Measurements from ENCODE around the gene PRDM15.

The PRDM15 gene

DNA sequence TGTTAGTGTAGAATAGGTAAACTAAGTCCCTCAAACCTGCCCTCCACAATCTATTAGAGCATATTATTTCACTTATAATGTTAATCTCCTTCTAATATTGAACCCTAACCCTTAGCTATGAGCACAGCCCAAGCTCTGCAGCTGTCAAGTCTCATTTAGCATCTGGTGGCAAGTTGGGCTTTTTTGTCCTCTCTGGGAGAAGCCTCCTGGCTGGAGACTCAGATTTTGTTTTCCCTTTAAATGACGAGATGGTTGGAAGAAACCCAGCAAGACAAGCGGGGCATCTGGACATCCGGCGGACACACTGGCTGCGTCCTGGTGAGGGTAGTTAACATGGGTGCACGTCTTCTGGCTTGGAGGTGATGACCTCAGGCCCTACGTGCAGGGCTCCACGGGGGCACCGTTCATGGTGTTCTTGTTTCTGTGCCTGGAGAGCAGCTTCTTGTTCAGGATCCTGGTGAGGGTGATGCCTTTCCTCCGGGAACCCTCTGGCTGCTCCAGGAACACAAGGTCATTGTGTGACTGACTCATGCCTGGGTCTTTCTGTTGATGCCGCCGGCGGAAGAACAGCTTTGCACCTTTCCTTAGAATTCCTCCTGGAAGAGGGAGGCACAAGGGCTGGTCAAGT is 9.7 kb upstream of the PRDM15 start:
- Histone ChIP-seq H3K27me3 (no peaks in the 10 kb centered on the region), H4K20me1 (0 out of 22 replicates have a peak, but pooled peaks cover 0 to 5% (median 0%) of the 10 kb centered on the region in 11 experiments), H3K27ac (no peak overlapping the region), H3K4me1 (peaks cover 0 to 62% (median 53%) of the 10 kb centered on the region in 10 experiments; a peak in 16 of 20 replicates), H3K9me3 (replicated peaks in 1 of 11) (no peaks in the 10 kb centered on the region), H3K36me3 (peaks cover 0 to 12% (median 7%) of the 10 kb centered on the region in 11 experiments; a peak in 6 of 22 replicates), H3K4me2 (no peak overlapping the region), H3K9ac (no peak overlapping the region), H3K4me3 (no peak overlapping the region)
- no peak for TF ChIP-seq Cebpa-rat (IDR thresholded peaks at IDR 0.05)

GRCh38 chr21:41887667-41888066 is 8.5 kb upstream of the PRDM15 start:
- no peak overlapping the region for H3K9ac ChIP-seq
- H3K36me3 ChIP-seq: peaks cover 0 to 12% (median 7%) of the 10 kb centered on the region in 11 experiments; a peak in 6 of 22 replicates
- no peaks in the 10 kb centered on the region for H3K9me3 ChIP-seq (replicated peaks in 1 of 11)
- no peak overlapping the region for H3K4me2 ChIP-seq
- no peak overlapping the region for H3K4me3 ChIP-seq
- peaks cover 0 to 56% (median 44%) of the 10 kb centered on the region in 10 experiments; a peak in 16 of 20 replicates for H3K4me1 ChIP-seq
- no peaks in the 10 kb centered on the region for H3K27me3 ChIP-seq
- H3K27ac ChIP-seq: no peak overlapping the region
- 0 out of 22 replicates have a peak, but pooled peaks cover 0 to 5% (median 0%) of the 10 kb centered on the region in 11 experiments for H4K20me1 ChIP-seq
- TF ChIP-seq Cebpa-rat (IDR thresholded peaks at IDR 0.05): no peak

DNA sequence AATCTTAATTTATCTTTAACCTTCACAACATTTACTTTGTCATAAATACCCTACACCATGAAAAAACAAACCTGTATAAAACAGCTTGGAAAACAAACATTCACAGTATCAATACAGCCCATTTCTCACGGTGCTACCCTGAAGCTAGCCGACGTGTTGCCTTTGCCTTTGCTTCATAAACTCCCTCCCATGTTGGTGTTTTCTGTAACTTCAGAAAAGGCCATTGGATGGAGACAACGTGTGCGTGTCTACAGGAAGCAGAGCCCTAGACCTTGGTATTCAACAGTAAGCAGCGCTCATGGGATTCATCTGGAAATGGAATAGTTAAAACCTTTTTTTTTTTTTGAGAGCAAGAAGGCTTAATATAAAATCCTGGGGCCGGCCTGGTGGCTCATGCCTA is 7.2 kb upstream of the PRDM15 start:
- no peak overlapping the region for H3K9ac ChIP-seq
- H3K27me3 ChIP-seq: no peaks in the 10 kb centered on the region
- H4K20me1 ChIP-seq: 0 out of 22 replicates have a peak, but pooled peaks cover 0 to 4% (median 0%) of the 10 kb centered on the region in 11 experiments
- peaks cover 0 to 12% (median 7%) of the 10 kb centered on the region in 11 experiments; a peak in 6 of 22 replicates for H3K36me3 ChIP-seq
- peaks cover 0 to 43% (median 33%) of the 10 kb centered on the region in 10 experiments; a peak in 16 of 20 replicates for H3K4me1 ChIP-seq
- no peak for TF ChIP-seq Cebpa-rat (IDR thresholded peaks at IDR 0.05)
- no peaks in the 10 kb centered on the region for H3K9me3 ChIP-seq (replicated peaks in 1 of 11)
- H3K4me3 ChIP-seq: no peak overlapping the region
- H3K4me2 ChIP-seq: peak overlapping the region in 7 of 11 experiments; percentile 63 to 87 (median 77); a peak in 10 of 22 replicates
- H3K27ac ChIP-seq: peak overlapping the region in 2 of 11 experiments; percentile 10 to 58; a peak in 1 of 22 replicates

DNA sequence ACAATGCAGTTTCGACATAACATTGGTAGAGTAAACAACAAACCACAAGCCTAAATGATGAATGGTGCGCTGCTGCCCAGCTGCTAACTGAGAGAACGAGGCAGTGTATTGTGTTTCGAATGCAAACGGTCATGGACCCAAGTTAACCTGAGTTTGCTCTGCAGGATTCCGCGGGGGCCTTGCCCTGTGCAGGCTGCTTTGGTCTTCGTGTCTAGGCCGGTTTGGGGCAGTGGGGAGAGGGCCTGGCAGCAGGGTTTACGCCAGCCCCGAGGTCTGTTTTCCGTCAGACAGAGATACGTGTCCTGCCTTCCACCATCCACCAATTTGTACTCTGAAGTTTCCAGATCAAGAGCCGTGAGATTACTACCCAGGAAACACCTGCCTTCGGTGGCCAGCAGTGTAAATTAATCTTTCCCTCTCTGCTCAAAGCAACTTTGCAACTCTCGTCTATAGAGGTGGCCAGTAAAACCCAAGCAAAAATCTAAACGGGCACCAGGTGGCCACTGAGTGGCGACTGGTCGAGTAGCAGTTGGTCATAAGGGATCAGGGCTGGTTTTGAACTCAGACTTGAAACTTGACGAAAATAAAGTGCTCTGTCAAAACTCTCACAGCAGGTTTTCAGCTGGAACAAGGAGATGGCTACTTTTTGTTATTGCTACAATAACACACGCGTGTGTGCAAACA is 6.3 kb upstream of the PRDM15 start:
- Histone ChIP-seq H3K4me3 (0 out of 20 replicates have a peak overlapping the region, but pooled peaks of 2 of the 10 experiments have one; percentile 10 to 17), H3K9me3 (replicated peaks in 1 of 11) (no peaks in the 10 kb centered on the region), H3K27me3 (no peaks in the 10 kb centered on the region), H3K36me3 (peaks cover 0 to 12% (median 7%) of the 10 kb centered on the region in 11 experiments; a peak in 6 of 22 replicates), H3K4me1 (peaks cover 0 to 43% (median 34%) of the 10 kb centered on the region in 10 experiments; a peak in 18 of 20 replicates), H4K20me1 (no peaks in the 10 kb centered on the region), H3K4me2 (peak overlapping the region in 10 of 11 experiments; percentile 10 to 87 (median 71); a peak in 19 of 22 replicates), H3K9ac (peak overlapping the region in 3 of 11 experiments; percentile 40 to 60 (median 51); a peak in 5 of 22 replicates), H3K27ac (peak overlapping the region in 6 of 11 experiments; percentile 10 to 58 (median 44); a peak in 9 of 22 replicates)
- TF ChIP-seq Cebpa-rat (IDR thresholded peaks at IDR 0.05): no peak

- peak overlapping the region in 9 of 11 experiments; percentile 38 to 87 (median 74); a peak in 17 of 22 replicates for H3K4me2 ChIP-seq
- peaks cover 0 to 12% (median 7%) of the 10 kb centered on the region in 11 experiments; a peak in 6 of 22 replicates for H3K36me3 ChIP-seq
- no peak overlapping the region for H3K4me3 ChIP-seq
- H3K27me3 ChIP-seq: no peaks in the 10 kb centered on the region
- H3K27ac ChIP-seq: peak overlapping the region in 4 of 11 experiments; percentile 38 to 58 (median 53); a peak in 6 of 22 replicates
- peak overlapping the region in 2 of 11 experiments; percentile 25 to 51; a peak in 2 of 22 replicates for H3K9ac ChIP-seq
- no peak for TF ChIP-seq Cebpa-rat (IDR thresholded peaks at IDR 0.05)
- H3K9me3 ChIP-seq (replicated peaks in 1 of 11): no peaks in the 10 kb centered on the region
- no peaks in the 10 kb centered on the region for H4K20me1 ChIP-seq
- H3K4me1 ChIP-seq: peaks cover 6 to 50% (median 39%) of the 10 kb centered on the region in 10 experiments; a peak in 19 of 20 replicates
Observed at GRCh38 chr21:41884501-41885030, 5.4 kb upstream of the PRDM15 start.

DNA sequence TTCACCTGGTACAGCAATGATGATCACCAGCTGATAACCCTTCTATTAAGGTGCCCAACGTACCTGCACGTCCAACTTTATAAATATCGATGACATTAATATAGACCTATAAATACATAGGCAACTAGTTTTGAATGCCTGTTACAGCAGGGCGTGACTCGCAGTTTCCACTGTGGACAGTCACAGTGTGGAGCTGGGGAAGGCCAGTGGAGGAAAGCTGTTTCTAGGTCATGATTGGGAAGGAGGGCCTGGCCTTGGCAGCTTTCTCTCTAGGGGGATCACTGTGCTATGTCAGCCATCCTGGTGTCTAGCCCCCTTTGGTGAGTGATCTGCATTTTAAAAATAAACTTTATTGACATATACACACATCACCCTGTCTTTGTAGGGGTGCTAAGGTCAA is 4.4 kb upstream of the PRDM15 start:
- Histone ChIP-seq H3K36me3 (peaks cover 0 to 6% (median 1%) of the 10 kb centered on the region in 11 experiments; a peak in 3 of 22 replicates), H3K9me3 (replicated peaks in 1 of 11) (no peaks in the 10 kb centered on the region), H3K27me3 (no peaks in the 10 kb centered on the region), H3K9ac (no peak overlapping the region), H3K4me3 (no peak overlapping the region), H3K27ac (no peak overlapping the region), H4K20me1 (no peaks in the 10 kb centered on the region), H3K4me2 (peak overlapping the region in 5 of 11 experiments; percentile 63 to 87 (median 77); a peak in 9 of 22 replicates), H3K4me1 (peaks cover 6 to 50% (median 39%) of the 10 kb centered on the region in 10 experiments; a peak in 19 of 20 replicates)
- TF ChIP-seq Cebpa-rat (IDR thresholded peaks at IDR 0.05): no peak

DNA sequence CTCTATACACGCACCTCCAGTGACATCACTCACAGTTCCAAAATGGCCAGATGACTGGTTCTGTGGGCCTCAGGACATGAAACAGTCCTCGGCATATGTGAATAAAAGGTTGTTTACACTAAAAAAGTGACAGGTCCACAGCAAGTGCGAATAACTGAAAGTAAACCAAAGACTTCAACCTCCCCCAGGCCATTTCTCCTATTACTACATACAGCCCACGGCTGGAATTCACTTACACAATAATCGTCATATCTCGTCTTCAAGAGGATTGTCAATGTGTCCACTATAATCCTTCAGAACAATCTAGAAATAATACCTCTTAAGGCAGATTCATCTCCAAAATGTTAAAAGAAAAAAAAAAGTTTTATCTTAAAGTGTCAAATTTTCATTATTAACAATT is 1.9 kb upstream of the PRDM15 start:
- TF ChIP-seq Cebpa-rat (IDR thresholded peaks at IDR 0.05): no peak
- Histone ChIP-seq H3K4me1 (peaks cover 18 to 62% (median 57%) of the 10 kb centered on the region in 10 experiments; a peak in 19 of 20 replicates), H3K36me3 (no peaks in the 10 kb centered on the region)

DNA sequence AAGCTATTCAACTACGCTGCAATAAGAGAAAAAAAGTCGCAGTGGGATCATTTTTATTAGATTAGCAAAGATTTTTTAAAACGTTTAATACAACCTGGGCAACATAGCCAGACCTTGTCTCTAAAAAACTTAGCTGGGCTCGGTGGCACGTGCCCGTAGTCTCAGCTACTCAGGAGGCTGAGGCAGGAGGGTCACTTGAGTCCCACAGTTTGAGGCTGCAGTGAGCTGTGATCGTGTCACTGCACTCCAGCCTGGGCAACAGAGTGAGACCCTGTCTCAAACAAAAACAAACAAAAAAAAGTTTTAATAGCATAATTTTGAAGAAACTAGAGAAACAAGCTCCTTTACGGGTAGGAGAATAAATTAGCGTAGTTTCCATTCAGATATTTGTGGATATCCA is 1.0 kb upstream of the PRDM15 start:
- peaks cover 0 to 20% (median 2%) of the 10 kb centered on the region in 11 experiments; a peak in 10 of 22 replicates for H4K20me1 ChIP-seq
- H3K27ac ChIP-seq: peak overlapping the region; percentile 93 to 100 (median 97); a peak in 19 of 22 replicates
- H3K4me2 ChIP-seq: peak overlapping the region; percentile 73 to 96 (median 84)
- no peaks in the 10 kb centered on the region for H3K9me3 ChIP-seq (replicated peaks in 1 of 11)
- TF ChIP-seq Cebpa-rat (IDR thresholded peaks at IDR 0.05): no peak
- H3K4me3 ChIP-seq: peak overlapping the region; percentile 84 to 97 (median 88); a peak in 19 of 20 replicates
- H3K9ac ChIP-seq: peak overlapping the region; percentile 91 to 98 (median 98); a peak in 20 of 22 replicates
- peaks cover 18 to 62% (median 57%) of the 10 kb centered on the region in 10 experiments; a peak in 19 of 20 replicates for H3K4me1 ChIP-seq
- no peaks in the 10 kb centered on the region for H3K27me3 ChIP-seq
- no peaks in the 10 kb centered on the region for H3K36me3 ChIP-seq

More for the DNA sequence above, 1.9 kb upstream of the PRDM15 start:
- Histone ChIP-seq H3K9ac (no peak overlapping the region), H3K4me2 (peak overlapping the region in 2 of 11 experiments; percentile 74 to 83; a peak in 3 of 22 replicates), H3K27me3 (no peaks in the 10 kb centered on the region), H3K9me3 (replicated peaks in 1 of 11) (no peaks in the 10 kb centered on the region), H4K20me1 (peaks cover 0 to 12% (median 0%) of the 10 kb centered on the region in 11 experiments; a peak in 4 of 22 replicates), H3K27ac (no peak overlapping the region), H3K4me3 (no peak overlapping the region)

Measured in BLaER1 treated with 17β-estradiol and CSF1 and Interleukin-3, amounts not matched to agents 10 nM and 100 nM (cell line).